Measurements from ENCODE around the gene GLMP. TPM values are rescaled to one million over a fixed set of nuclear protein-coding genes. Genes with fewer than 3 reads are reported as not detected.

GLMP gene
- total RNA-seq, 1 experiment from 2014 or later = 79.0 TPM

Other genes with a start within 250 kb of the GLMP start
- 12.4 and 36.6 TPM in 2 replicates for gene UBQLN4, start 241.9 kb downstream of the GLMP start, total RNA-seq (2014; rRNA removed; shearing (Covaris generic); ENCODE audit: low replicate concordance)
- gene LAMTOR2, start 240.9 kb downstream of the GLMP start, total RNA-seq (2014; rRNA removed; shearing (Covaris generic); ENCODE audit: low replicate concordance) = 14.3 and 28.3 TPM in 2 replicates
- not detected in 2 replicates for gene RAB25, start 234.5 kb downstream of the GLMP start, total RNA-seq (2014; rRNA removed; shearing (Covaris generic); ENCODE audit: low replicate concordance)
- 0.64 and 2.0 TPM in 2 replicates for gene MEX3A, start 213.2 kb downstream of the GLMP start, total RNA-seq (2014; rRNA removed; shearing (Covaris generic); ENCODE audit: low replicate concordance)
- gene LMNA, start 181.0 kb downstream of the GLMP start, total RNA-seq (2014; rRNA removed; shearing (Covaris generic); ENCODE audit: low replicate concordance) = 652 and 715 TPM in 2 replicates
- 1.9 and 2.0 TPM in 2 replicates for gene SEMA4A, start 142.1 kb downstream of the GLMP start, total RNA-seq (2014; rRNA removed; shearing (Covaris generic); ENCODE audit: low replicate concordance)
- gene SLC25A44, start 101.6 kb downstream of the GLMP start, total RNA-seq (2014; rRNA removed; shearing (Covaris generic); ENCODE audit: low replicate concordance) = 11.8 and 15.9 TPM in 2 replicates
- gene PMF1, start 82.7 kb downstream of the GLMP start, total RNA-seq (2014; rRNA removed; shearing (Covaris generic); ENCODE audit: low replicate concordance) = 81.6 and 115 TPM in 2 replicates
- not detected in 2 replicates for gene BGLAP, start 53.5 kb downstream of the GLMP start, total RNA-seq (2014; rRNA removed; shearing (Covaris generic); ENCODE audit: low replicate concordance)
- not detected in 2 replicates for gene PAQR6, start 47.6 kb downstream of the GLMP start, total RNA-seq (2014; rRNA removed; shearing (Covaris generic); ENCODE audit: low replicate concordance)
- gene SMG5, start 12.9 kb downstream of the GLMP start, total RNA-seq (2014; rRNA removed; shearing (Covaris generic); ENCODE audit: low replicate concordance) = 52.9 and 53.1 TPM in 2 replicates
- gene TMEM79, start 11.4 kb downstream of the GLMP start, total RNA-seq (2014; rRNA removed; shearing (Covaris generic); ENCODE audit: low replicate concordance) = 1.4 and 2.5 TPM in 2 replicates
- gene VHLL, start 3.6 kb upstream of the GLMP start, total RNA-seq (2014; rRNA removed; shearing (Covaris generic); ENCODE audit: low replicate concordance) = not detected in 2 replicates
- 691 and 710 TPM in 2 replicates for gene CCT3, start 42.6 kb upstream of the GLMP start, total RNA-seq (2014; rRNA removed; shearing (Covaris generic); ENCODE audit: low replicate concordance)
- 14.3 TPM in 1 of 2 replicates, not detected in the other for gene TSACC, start 42.8 kb upstream of the GLMP start, total RNA-seq (2014; rRNA removed; shearing (Covaris generic); ENCODE audit: low replicate concordance)
- not detected in 2 replicates for gene RHBG, start 73.5 kb upstream of the GLMP start, total RNA-seq (2014; rRNA removed; shearing (Covaris generic); ENCODE audit: low replicate concordance)
- gene MEF2D, start 205.1 kb upstream of the GLMP start, total RNA-seq (2014; rRNA removed; shearing (Covaris generic); ENCODE audit: low replicate concordance) = 2.7 and 6.2 TPM in 2 replicates

Measured in Caki2 (cell line).